ENCODE measurements around the gene OR13C4. TPM values are rescaled to one million over a fixed set of nuclear protein-coding genes. Genes with fewer than 3 reads are reported as not detected.

OR13C4 gene
- total and polyA plus RNA-seq, 2 donors: not detected

GRCh38 chr9:104503963-104504362 is 23.0 kb downstream of the OR13C4 start, which contains the start of gene OR13F1:
Gene OR13F1 (plus strand): TSS chr9:104504263. CDS start chr9:104504263, 0 bp downstream.
- Histone ChIP-seq H3K4me3 (ENCODE audit: low read depth, low read length) (no peak within 1 kb of the TSS), H3K36me3 (ENCODE audit: insufficient read depth) (no peaks in the 10 kb centered on the region), H3K27ac (ENCODE audit: low read depth) (no peak within 1 kb of the TSS), H3K4me1 (ENCODE audit: insufficient read depth) (no peaks in the 10 kb centered on the region)
- no peak for DNase-seq (ENCODE audit: extremely low spot score)
- WGBS: 87% methylated on average over 5 of the region's 5 CpGs

GRCh38 chr9:104503440-104503839 is 23.6 kb downstream of the OR13C4 start:
- Histone ChIP-seq H3K4me3 (ENCODE audit: low read depth, low read length) (no peak overlapping the region), H3K4me1 (ENCODE audit: insufficient read depth) (no peaks in the 10 kb centered on the region), H3K27ac (ENCODE audit: low read depth) (no peak overlapping the region), H3K36me3 (ENCODE audit: insufficient read depth) (no peaks in the 10 kb centered on the region)
- DNase-seq (ENCODE audit: extremely low spot score): no peak

- WGBS: 23% methylated on average over 3 of the region's 3 CpGs
- no peak for DNase-seq (ENCODE audit: extremely low spot score)
- Histone ChIP-seq H3K27ac (ENCODE audit: low read depth) (no peak overlapping the region), H3K4me3 (ENCODE audit: low read depth, low read length) (no peak overlapping the region), H3K4me1 (ENCODE audit: insufficient read depth) (no peaks in the 10 kb centered on the region), H3K36me3 (ENCODE audit: insufficient read depth) (no peaks in the 10 kb centered on the region)
Measured at GRCh38 chr9:104494808-104495207, 32.2 kb downstream of the OR13C4 start.

- Histone ChIP-seq H3K36me3 (ENCODE audit: insufficient read depth) (no peaks in the 10 kb centered on the region), H3K27ac (ENCODE audit: low read depth) (no peak overlapping the region), H3K4me3 (ENCODE audit: low read depth, low read length) (no peak overlapping the region), H3K4me1 (ENCODE audit: insufficient read depth) (no peaks in the 10 kb centered on the region)
- no peak for DNase-seq (ENCODE audit: extremely low spot score)
- WGBS: 97% methylated on average over 2 of the region's 2 CpGs
Measured at GRCh38 chr9:104485014-104485413, 42.0 kb downstream of the OR13C4 start.

- DNase-seq (ENCODE audit: extremely low spot score): no peak
- 45% methylated on average over 5 of the region's 5 CpGs for WGBS
- Histone ChIP-seq H3K4me1 (ENCODE audit: insufficient read depth) (no peaks in the 10 kb centered on the region), H3K36me3 (ENCODE audit: insufficient read depth) (no peaks in the 10 kb centered on the region), H3K4me3 (ENCODE audit: low read depth, low read length) (no peak overlapping the region), H3K27ac (ENCODE audit: low read depth) (no peak overlapping the region)
Measured at GRCh38 chr9:104482921-104483570, 44.0 kb downstream of the OR13C4 start.

Other genes with a start within 250 kb of the OR13C4 start
- not detected for gene OR13F1, start 22.9 kb downstream of the OR13C4 start, total RNA-seq
- gene OR13F1, start 22.9 kb downstream of the OR13C4 start, polyA plus RNA-seq: not detected
- not detected for gene OR13C3, start 9.6 kb upstream of the OR13C4 start, total RNA-seq
- not detected for gene OR13C3, start 9.6 kb upstream of the OR13C4 start, polyA plus RNA-seq
- gene OR13C8, start 42.0 kb upstream of the OR13C4 start, total RNA-seq: not detected
- not detected for gene OR13C8, start 42.0 kb upstream of the OR13C4 start, polyA plus RNA-seq
- not detected for gene OR13C5, start 72.2 kb upstream of the OR13C4 start, total RNA-seq
- not detected for gene OR13C5, start 72.2 kb upstream of the OR13C4 start, polyA plus RNA-seq
- gene OR13C2, start 78.4 kb upstream of the OR13C4 start, total RNA-seq: not detected
- gene OR13C2, start 78.4 kb upstream of the OR13C4 start, polyA plus RNA-seq: not detected
- 0.37 TPM for gene OR13C9, start 91.0 kb upstream of the OR13C4 start, total RNA-seq
- not detected for gene OR13C9, start 91.0 kb upstream of the OR13C4 start, polyA plus RNA-seq
- gene OR13D1, start 167.3 kb upstream of the OR13C4 start, total RNA-seq: not detected
- gene OR13D1, start 167.3 kb upstream of the OR13C4 start, polyA plus RNA-seq: not detected
- gene NIPSNAP3A, start 220.5 kb upstream of the OR13C4 start, total RNA-seq: 64.2 TPM
- 30.4 TPM for gene NIPSNAP3A, start 220.5 kb upstream of the OR13C4 start, polyA plus RNA-seq
- 10.8 TPM for gene NIPSNAP3B, start 236.9 kb upstream of the OR13C4 start, total RNA-seq
- 2.9 TPM for gene NIPSNAP3B, start 236.9 kb upstream of the OR13C4 start, polyA plus RNA-seq